Measurements from ENCODE around the gene CES2. TPM values are rescaled to one million over a fixed set of nuclear protein-coding genes. Genes with fewer than 3 reads are reported as not detected.

CES2 gene
- total RNA-seq, 1 donor from 2014 or later, result 35.8 TPM

DNA sequence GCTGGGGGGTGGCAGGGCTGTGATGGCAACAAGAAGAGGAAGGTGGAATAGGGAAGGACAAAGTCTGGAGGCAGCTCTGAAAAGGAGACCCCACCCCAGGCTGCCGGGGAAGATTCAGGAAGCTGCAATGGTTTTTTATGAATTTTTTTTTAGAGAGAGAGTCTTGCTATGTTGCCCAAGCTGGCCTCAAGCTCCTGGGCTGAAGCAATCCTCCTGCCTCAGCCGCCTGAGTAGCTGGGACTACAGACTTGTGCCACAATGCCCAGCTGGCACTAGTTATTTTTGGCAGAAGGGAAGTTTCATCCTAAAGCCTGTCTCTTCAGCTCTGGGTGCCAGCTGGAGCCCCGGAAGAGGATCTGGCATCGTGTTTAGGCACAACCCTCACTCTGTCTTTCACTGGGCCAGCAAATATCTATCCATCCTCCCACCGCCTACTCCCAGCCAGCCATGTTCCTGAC lies 24.4 kb downstream of the CES2 start:
- TF ChIP-seq, protein P1, sequence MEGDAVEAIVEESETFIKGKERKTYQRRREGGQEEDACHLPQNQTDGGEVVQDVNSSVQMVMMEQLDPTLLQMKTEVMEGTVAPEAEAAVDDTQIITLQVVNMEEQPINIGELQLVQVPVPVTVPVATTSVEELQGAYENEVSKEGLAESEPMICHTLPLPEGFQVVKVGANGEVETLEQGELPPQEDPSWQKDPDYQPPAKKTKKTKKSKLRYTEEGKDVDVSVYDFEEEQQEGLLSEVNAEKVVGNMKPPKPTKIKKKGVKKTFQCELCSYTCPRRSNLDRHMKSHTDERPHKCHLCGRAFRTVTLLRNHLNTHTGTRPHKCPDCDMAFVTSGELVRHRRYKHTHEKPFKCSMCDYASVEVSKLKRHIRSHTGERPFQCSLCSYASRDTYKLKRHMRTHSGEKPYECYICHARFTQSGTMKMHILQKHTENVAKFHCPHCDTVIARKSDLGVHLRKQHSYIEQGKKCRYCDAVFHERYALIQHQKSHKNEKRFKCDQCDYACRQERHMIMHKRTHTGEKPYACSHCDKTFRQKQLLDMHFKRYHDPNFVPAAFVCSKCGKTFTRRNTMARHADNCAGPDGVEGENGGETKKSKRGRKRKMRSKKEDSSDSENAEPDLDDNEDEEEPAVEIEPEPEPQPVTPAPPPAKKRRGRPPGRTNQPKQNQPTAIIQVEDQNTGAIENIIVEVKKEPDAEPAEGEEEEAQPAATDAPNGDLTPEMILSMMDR (IDR thresholded peaks at IDR 0.05), result no peak
- Histone ChIP-seq H3K4me3 (no peak overlapping the region), H3K27me3 (no peaks in the 10 kb centered on the region), H3K27ac (no peak overlapping the region), H3K9me3 (no peaks in the 10 kb centered on the region), H3K36me3 (no peaks in the 10 kb centered on the region), H3K4me1 (no peaks in the 10 kb centered on the region)
- ATAC-seq (peak; percentile 47), DNase-seq (no peak)
- intact Hi-C loops (cut with DNase I), result no loop called here

DNA sequence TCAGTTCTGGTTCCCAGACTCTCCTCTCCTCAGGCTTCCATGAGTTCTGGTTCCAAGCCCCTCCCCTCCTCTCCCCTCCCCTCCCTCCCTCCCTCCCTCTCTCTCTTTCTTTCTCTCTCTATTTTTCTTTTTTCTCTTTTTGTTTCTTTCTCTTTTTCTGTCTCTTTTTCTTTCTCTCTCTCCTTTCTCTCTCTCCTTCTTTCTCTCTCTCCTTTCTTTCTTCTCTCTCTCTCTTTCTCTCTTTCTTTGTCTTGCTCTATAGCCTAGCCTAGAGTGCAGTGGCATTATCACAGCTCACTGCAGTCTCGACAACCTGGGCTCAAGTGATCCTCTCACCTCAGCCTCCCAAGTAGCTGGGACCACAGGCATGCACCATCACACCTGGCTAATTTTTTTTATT lies 25.0 kb downstream of the CES2 start:
- DNase-seq, result no peak
- TF ChIP-seq, protein P1 (IDR thresholded peaks at IDR 0.05), result no peak
- intact Hi-C loops (cut with DNase I), result no loop called here
- H3K9me3 ChIP-seq, result no peaks in the 10 kb centered on the region
- no peak overlapping the region for H3K27ac ChIP-seq
- no peak for ATAC-seq
- no peak overlapping the region for H3K4me3 ChIP-seq
- H3K36me3 ChIP-seq, result no peaks in the 10 kb centered on the region
- no peaks in the 10 kb centered on the region for H3K4me1 ChIP-seq
- no peaks in the 10 kb centered on the region for H3K27me3 ChIP-seq

DNA sequence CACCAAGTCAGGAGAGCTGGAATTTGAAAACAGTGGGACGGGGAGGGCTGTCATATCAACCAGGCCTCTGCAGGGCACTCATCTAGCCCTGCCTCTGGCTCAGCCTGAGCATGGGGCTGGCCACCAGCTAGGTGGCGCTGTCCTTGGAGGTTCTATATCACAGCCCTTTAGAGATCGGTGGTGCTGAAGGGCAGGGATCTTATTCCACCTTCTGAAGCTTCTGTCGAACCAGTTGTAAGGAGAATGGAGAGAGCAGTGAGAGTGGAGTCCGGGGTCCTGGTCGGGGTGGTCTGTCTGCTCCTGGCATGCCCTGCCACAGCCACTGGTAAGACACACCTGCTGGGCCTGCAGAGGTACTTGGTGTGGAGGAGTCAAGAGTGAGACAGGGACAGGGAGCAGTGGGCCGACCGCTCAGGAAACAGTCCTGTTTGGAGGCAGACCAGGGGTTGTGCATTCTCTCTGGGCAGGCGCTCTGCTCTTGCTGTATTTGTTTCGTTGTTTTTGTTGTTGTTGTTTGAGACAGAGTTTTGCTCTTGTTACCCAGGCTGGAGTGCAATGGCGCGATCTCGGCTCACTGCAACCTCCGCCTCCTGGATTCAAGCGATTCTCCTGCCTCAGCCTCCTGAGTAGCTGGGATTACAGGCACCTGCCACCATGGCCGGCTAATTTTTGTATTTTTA lies 25.9 kb downstream of the CES2 start, which contains the start of gene CES3:
Gene CES3 (plus strand): TSS at position 202 of the 680 bp plus-strand sequence. CDS start 42 bp downstream, at position 244.
- Histone ChIP-seq H3K4me3 (no peak within 1 kb of the TSS), H3K4me1 (no peaks in the 10 kb centered on the region), H3K9me3 (no peaks in the 10 kb centered on the region), H3K27me3 (no peaks in the 10 kb centered on the region), H3K36me3 (no peaks in the 10 kb centered on the region), H3K27ac (no peak within 1 kb of the TSS)
- DNase-seq (peak; percentile 84), ATAC-seq (peak; percentile 87)
- intact Hi-C loops (cut with DNase I), result no loop called here
- TF ChIP-seq, protein P1 (IDR thresholded peaks at IDR 0.05), result peak; percentile 73

DNA sequence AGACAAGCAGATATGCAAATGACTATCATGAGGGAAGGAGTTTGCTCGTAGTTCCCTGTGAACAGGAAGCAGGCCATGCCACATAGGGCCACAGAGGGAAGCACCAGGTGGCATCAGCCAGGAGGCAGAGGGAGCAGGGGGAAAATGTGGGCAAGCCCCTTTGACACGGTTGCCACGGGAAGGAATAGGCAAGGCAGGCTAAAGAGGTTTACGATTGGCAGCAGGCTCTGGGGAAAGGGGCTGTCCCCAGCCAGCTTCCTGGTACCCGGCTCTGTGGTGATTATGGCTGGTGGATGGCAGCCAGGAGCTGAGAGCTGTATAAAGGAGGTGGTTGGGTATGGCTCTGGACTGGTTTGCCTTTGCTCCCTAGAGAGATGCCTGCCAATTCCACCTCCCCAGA lies 26.6 kb downstream of the CES2 start:
- intact Hi-C loops (cut with DNase I), result no loop called here
- ATAC-seq (peak; percentile 59), DNase-seq (no peak)
- Histone ChIP-seq H3K4me1 (no peaks in the 10 kb centered on the region), H3K4me3 (no peak overlapping the region), H3K27ac (no peak overlapping the region), H3K36me3 (no peaks in the 10 kb centered on the region), H3K27me3 (no peaks in the 10 kb centered on the region), H3K9me3 (no peaks in the 10 kb centered on the region)
- TF ChIP-seq, protein P1 (IDR thresholded peaks at IDR 0.05), result no peak

DNA sequence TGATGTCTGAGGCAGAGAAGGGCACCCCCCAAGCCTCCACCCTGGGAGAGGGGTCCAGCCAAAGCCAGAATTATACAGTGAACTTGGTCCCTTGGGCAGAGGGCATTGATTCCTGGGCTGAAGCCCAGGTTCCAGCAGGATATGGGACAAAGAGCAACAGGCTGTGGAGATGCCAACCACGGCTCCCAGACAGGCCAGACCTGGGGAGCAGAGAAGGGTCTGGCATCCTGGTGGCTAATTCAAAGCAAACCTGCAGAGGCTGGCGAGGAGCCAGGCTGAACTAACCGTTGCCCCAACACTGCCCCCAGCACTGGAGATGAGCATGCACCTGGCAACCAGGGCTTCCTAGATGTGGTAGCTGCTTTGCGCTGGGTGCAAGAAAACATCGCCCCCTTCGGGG lies 28.7 kb downstream of the CES2 start:
- Histone ChIP-seq H3K27me3 (no peaks in the 10 kb centered on the region), H3K4me3 (no peak overlapping the region), H3K27ac (no peak overlapping the region), H3K9me3 (no peaks in the 10 kb centered on the region), H3K36me3 (no peaks in the 10 kb centered on the region), H3K4me1 (no peaks in the 10 kb centered on the region)
- intact Hi-C loops (cut with DNase I), result no loop called here
- no peak for DNase-seq
- ATAC-seq, result no peak
- TF ChIP-seq, protein P1 (IDR thresholded peaks at IDR 0.05), result no peak
